COLO668 (cell line): Measurements from ENCODE around the gene APOC3.
A peak's percentile ranks its signal among the peaks of the same experiment; 100 is the strongest.
"Not testable (repeated sequence)": the region's sequence is repeated elsewhere in the genome, so short reads cannot be mapped to it uniquely, and the experiment has no call there.

Experiments used
- DNase-seq: peaks from one replicate; lab custom pipeline; 2025; ENCODE audit not compliant: unreplicated experiment; lab: John Stamatoyannopoulos, UW

The APOC3 gene

GRCh38 chr11:116830184-116830912 lies 641 bp downstream of the APOC3 start:
- DNase-seq, result no peak

GRCh38 chr11:116831790-116832349 lies 2.2 kb downstream of the APOC3 start:
- no peak for DNase-seq

GRCh38 chr11:116832350-116833290 lies 2.9 kb downstream of the APOC3 start:
- peak; percentile 28 for DNase-seq

GRCh38 chr11:116833491-116833815 lies 3.7 kb downstream of the APOC3 start:
- DNase-seq, result no peak

GRCh38 chr11:116833816-116834534 lies 4.3 kb downstream of the APOC3 start:
- DNase-seq, result no peak

- not testable (repeated sequence) for DNase-seq
Measured at GRCh38 chr11:116834535-116835041, 4.9 kb downstream of the APOC3 start.

- DNase-seq, result no peak
Measured at GRCh38 chr11:116835042-116835772, 5.5 kb downstream of the APOC3 start.

- DNase-seq, result peak; percentile 92
Measured at GRCh38 chr11:116835791-116836631, 6.3 kb downstream of the APOC3 start.

GRCh38 chr11:116836632-116836991 lies 6.9 kb downstream of the APOC3 start:
- no peak for DNase-seq

GRCh38 chr11:116837231-116838091 lies 7.8 kb downstream of the APOC3 start, which contains the start of gene APOA1:
TSS of gene APOA1 (minus strand) at chr11:116837622. CDS start at chr11:116837387, 235 bp downstream.
- DNase-seq, result no peak

- DNase-seq, result no peak
Measured at GRCh38 chr11:116838321-116839084, 8.8 kb downstream of the APOC3 start.

GRCh38 chr11:116840224-116840745 lies 10.6 kb downstream of the APOC3 start:
- no peak for DNase-seq

- DNase-seq, result no peak
Measured at GRCh38 chr11:116840746-116841296, 11.1 kb downstream of the APOC3 start.

GRCh38 chr11:116842117-116842516 lies 12.4 kb downstream of the APOC3 start:
- DNase-seq, result no peak

- DNase-seq, result no peak
Measured at GRCh38 chr11:116842909-116843308, 13.2 kb downstream of the APOC3 start.

GRCh38 chr11:116843661-116844060 lies 14.0 kb downstream of the APOC3 start:
- DNase-seq, result no peak

GRCh38 chr11:116844722-116845121 lies 15.0 kb downstream of the APOC3 start:
- no peak for DNase-seq
